HG02642 (cell line): Measurements from ENCODE around the gene NEMP1.
"Not testable (repeated sequence)": the region's sequence is repeated elsewhere in the genome, so short reads cannot be mapped to it uniquely, and the experiment has no call there.

Experiments used
- ATAC-seq: cut with Tn5 transposase; IDR thresholded peaks from one replicate; pipeline ENCODE4 v1.9.1; 2021; ENCODE audit warnings: mild to moderate bottlenecking; ENCODE audit not compliant: unreplicated experiment, poor library complexity

Gene NEMP1

GRCh38 chr12:57063991-57064685, 14.5 kb downstream of the NEMP1 start:
- ATAC-seq, result peak; percentile 68

GRCh38 chr12:57058454-57058853, 20.1 kb downstream of the NEMP1 start:
- peak; percentile 60 for ATAC-seq

- no peak for ATAC-seq
These were observed 21.4 kb downstream of the NEMP1 start for GRCh38 chr12:57057067-57057751.

- no peak for ATAC-seq
These were observed 22.8 kb downstream of the NEMP1 start for GRCh38 chr12:57055824-57056223.

- not testable (repeated sequence) for ATAC-seq
These were observed 24.7 kb downstream of the NEMP1 start for GRCh38 chr12:57053901-57054300.

- not testable (repeated sequence) for ATAC-seq
These were observed 25.4 kb downstream of the NEMP1 start for GRCh38 chr12:57053146-57053545.

- no peak for ATAC-seq
These were observed 27.6 kb downstream of the NEMP1 start for GRCh38 chr12:57051011-57051410.

GRCh38 chr12:57049890-57050289, 28.7 kb downstream of the NEMP1 start, which contains the start of gene MYO1A:
MYO1A (minus strand) TSS chr12:57050129; CDS start chr12:57048323, 1,806 bp downstream.
- ATAC-seq, result no peak

GRCh38 chr12:57049119-57049446, 29.5 kb downstream of the NEMP1 start:
- ATAC-seq, result no peak

GRCh38 chr12:57048423-57049118, 30.0 kb downstream of the NEMP1 start:
- ATAC-seq, result no peak

GRCh38 chr12:57047981-57048380, 30.6 kb downstream of the NEMP1 start:
- no peak for ATAC-seq

GRCh38 chr12:57046947-57047890, 31.4 kb downstream of the NEMP1 start:
- no peak for ATAC-seq

GRCh38 chr12:57046086-57046791, 32.4 kb downstream of the NEMP1 start:
- ATAC-seq, result no peak

- no peak for ATAC-seq
These were observed 33.7 kb downstream of the NEMP1 start for GRCh38 chr12:57044889-57045288.

GRCh38 chr12:57044468-57044867, 34.1 kb downstream of the NEMP1 start:
- no peak for ATAC-seq

GRCh38 chr12:57042695-57043094, 35.9 kb downstream of the NEMP1 start:
- no peak for ATAC-seq

GRCh38 chr12:57040750-57041149, 37.8 kb downstream of the NEMP1 start:
- ATAC-seq, result no peak

GRCh38 chr12:57040211-57040610, 38.4 kb downstream of the NEMP1 start:
- no peak for ATAC-seq

GRCh38 chr12:57039016-57039798, 39.4 kb downstream of the NEMP1 start:
- ATAC-seq, result no peak
